Activated naive CD4-positive, alpha-beta T cell treated with anti-CD3 and anti-CD28 coated beads for 36 hours (primary cell): ENCODE measurements around the gene PGAM1. TPM values are rescaled to one million over a fixed set of nuclear protein-coding genes. Genes with fewer than 3 reads are reported as not detected.
A peak's percentile ranks its signal among the peaks of the same experiment; 100 is the strongest.
"Not testable (repeated sequence)": the region's sequence is repeated elsewhere in the genome, so short reads cannot be mapped to it uniquely, and the experiment has no call there.

ENCODE experiments used
- CTCF ChIA-PET: fragments of 350-600 bp; sonication (Branson Sonifier 250); formaldehyde crosslinking; loops from one replicate; lab custom pipeline; 2021; ENCODE audit warnings: antibody characterized with exemption; lab: Charles Lee
- DNase-seq: peaks from one replicate; pipeline ENCODE4 v3.0.0-alpha.2; 2020
- H3K27ac Mint-ChIP-seq: one replicate; pipeline ENCODE4 v1.8.0; 2021; ENCODE audit warnings: mild to moderate bottlenecking, mixed read lengths
- H3K27me3 Mint-ChIP-seq: one replicate; pipeline ENCODE4 v1.8.0; 2021; ENCODE audit warnings: low read depth, mixed read lengths
- H3K36me3 Mint-ChIP-seq: one replicate; pipeline ENCODE4 v1.8.0; 2021; ENCODE audit warnings: low read depth, mixed read lengths
- H3K4me1 Mint-ChIP-seq: one replicate; pipeline ENCODE4 v1.8.0; 2021; ENCODE audit warnings: low read depth, mixed read lengths
- H3K4me3 Mint-ChIP-seq: one replicate; pipeline ENCODE4 v1.8.0; 2021; ENCODE audit warnings: mild to moderate bottlenecking, moderate library complexity, mixed read lengths
- H3K9me3 Mint-ChIP-seq: one replicate; pipeline ENCODE4 v1.8.0; 2021; ENCODE audit warnings: mixed read lengths
- intact Hi-C: fragments of 100-400 bp; cut with micrococcal nuclease; formaldehyde crosslinking; loops from one replicate; pipeline ENCODE4 v1.15.1; 2023
- total RNA-seq, 2 experiments: library from RNA; stranded (reverse); gene quantifications; one replicate each; pipeline ENCODE4 v1.2.3, GENCODE V29; 2021

PGAM1 gene
- total RNA-seq, 2 experiments from 2014 or later = 1,371 to 1,393 TPM

DNA sequence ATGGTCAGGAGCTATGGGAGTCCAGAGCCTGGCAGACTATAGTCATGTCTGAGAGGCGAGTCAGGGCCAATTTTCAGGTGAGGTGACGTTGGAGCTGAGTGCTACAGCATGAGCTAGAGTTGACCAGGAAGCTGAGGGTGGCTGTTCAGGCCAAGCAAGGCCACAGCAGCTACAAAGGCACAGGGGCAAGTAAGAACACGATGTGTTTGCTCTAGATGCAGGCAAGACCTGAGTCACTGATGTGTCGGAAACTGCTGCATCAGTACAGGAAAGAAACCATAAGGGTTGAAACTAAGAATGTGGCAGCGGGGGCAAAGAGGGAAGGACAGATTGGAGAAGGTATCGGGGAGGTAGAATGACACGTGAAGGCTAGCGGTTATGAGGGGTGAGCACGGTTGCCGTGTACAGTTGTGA, 13.1 kb upstream of the PGAM1 start:
- intact Hi-C loops = loop anchor here (1.0 to 10.0 kb wide), 3 partner anchors 10 to 722 kb away; partner anchors contain the start of genes LCOR and R3HCC1L
- CTCF ChIA-PET = interaction anchor here (0.9 to 7.5 kb wide), 5 partner anchors 10 to 141 kb away, joined by 3 to 49 read pairs (median 29); partner anchors contain the start of gene RRP12
- Mint-ChIP-seq H3K9me3 (no peaks in the 10 kb centered on the region), H3K4me3 (peak overlapping the region; percentile 49), H3K27me3 (no peaks in the 10 kb centered on the region), H3K4me1 (peaks cover 52% of the 10 kb centered on the region), H3K27ac (peak overlapping the region; percentile 87), H3K36me3 (peaks cover 4% of the 10 kb centered on the region)
- DNase-seq = peak; percentile 88

DNA sequence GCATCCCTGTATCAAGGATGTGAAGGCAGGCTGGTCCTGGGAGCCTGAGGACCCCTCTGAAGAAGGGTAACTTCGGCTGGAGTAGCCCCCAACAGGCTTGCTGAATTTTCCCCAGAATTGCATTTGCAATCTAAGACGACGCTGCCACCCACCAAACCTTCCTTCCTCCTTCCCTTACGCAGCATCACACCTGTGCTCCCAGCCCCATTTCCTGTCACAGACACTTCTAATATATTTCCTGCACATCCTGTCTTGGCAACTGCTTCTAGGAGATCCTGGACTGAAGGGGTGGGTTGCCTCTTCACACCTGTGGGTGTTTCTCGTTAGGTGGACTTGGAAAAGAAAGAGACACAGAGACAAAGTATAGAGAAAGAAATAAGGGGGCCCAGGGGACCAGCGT, 9.4 kb upstream of the PGAM1 start:
- DNase-seq = peak; percentile 56
- intact Hi-C loops = loop anchor here (10.0 kb wide), 2 partner anchors 582 to 718 kb away; partner anchors contain the start of genes LCOR and R3HCC1L
- H3K9me3 Mint-ChIP-seq = no peaks in the 10 kb centered on the region
- CTCF ChIA-PET = interaction anchor here (0.6 to 1.1 kb wide), 2 partner anchors 9 to 225 kb away, joined by 3 to 4 read pairs; no protein-coding TSS in a partner anchor
- no peak overlapping the region for H3K4me3 Mint-ChIP-seq
- H3K27me3 Mint-ChIP-seq = no peaks in the 10 kb centered on the region
- H3K4me1 Mint-ChIP-seq = peaks cover 87% of the 10 kb centered on the region
- peaks cover 12% of the 10 kb centered on the region for H3K36me3 Mint-ChIP-seq
- peak overlapping the region; percentile 97 for H3K27ac Mint-ChIP-seq

DNA sequence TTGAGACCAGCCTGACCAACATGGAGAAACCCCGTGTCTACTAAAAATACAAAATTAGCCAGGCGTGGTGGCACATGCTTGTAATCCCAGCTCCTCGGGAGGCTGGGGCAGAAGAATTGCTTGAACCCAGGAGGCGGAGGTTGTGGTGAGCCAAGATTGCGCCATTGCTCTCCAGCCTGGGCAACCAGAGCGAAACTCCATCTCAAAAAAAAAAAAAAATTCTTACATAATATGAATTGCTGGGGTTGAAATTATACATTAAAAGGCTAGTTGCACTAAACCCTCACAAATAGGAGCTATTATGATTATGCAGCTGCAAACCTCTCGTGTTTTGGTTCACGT, 2.3 kb upstream of the PGAM1 start:
- Mint-ChIP-seq H3K36me3 (peaks cover 32% of the 10 kb centered on the region), H3K4me3 (peak overlapping the region; percentile 90), H3K27ac (peak overlapping the region; percentile 98), H3K4me1 (peaks cover 57% of the 10 kb centered on the region)
- intact Hi-C loops = loop anchor here (1.0 kb wide), 3 partner anchors 10 to 22 kb away; partner anchors contain the start of gene RRP12
- DNase-seq, H3K9me3 Mint-ChIP-seq, H3K27me3 Mint-ChIP-seq: not testable (repeated sequence)
- CTCF ChIA-PET = interaction anchor here (1.5 to 7.1 kb wide), 4 partner anchors 10 to 22 kb away, joined by 4 to 90 read pairs (median 24); partner anchors contain the start of genes EXOSC1, RRP12 and ZDHHC16

DNA sequence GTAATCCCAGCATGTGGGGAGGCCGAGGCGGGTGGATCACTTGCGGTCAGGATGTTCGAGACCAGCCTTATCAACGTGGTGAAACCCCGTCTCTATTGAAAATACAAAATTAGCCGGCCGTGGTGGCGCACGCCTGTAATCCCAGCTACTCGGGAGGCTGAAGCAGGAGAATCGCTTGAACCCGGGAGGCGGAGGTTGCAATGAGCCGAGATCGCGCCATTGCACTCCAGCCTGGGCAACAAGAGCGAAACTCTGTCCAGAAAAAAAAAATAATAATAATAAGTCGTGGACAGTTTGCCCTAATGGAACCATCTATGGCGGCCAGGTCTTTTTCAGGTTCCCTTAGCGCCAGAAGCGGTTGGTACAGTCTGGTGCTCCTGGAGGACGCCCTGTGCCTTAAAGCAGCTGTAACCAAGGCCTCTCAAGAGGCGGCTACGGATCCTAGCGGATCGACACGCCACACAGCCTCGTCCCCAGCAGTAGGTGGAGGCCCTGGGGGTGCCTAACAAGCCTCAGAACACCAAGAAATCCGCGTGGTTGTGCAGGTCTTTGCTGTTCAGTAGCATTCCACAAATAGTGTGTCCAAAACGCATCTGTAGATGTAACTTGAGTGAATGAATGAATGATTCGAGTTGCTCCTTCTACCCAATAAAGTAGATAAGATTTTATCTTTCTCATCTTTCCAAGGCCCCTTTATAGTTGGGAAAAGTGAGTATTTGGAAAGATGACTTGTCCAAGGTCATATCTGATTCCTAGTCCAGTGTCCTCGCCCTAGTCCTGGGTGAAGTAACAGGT, 982 bp downstream of the PGAM1 start:
- intact Hi-C loops = loop anchor here (1.0 to 5.0 kb wide), 4 partner anchors 71 to 840 kb away; partner anchors contain the start of genes ARHGAP19, FRAT2, MMS19 and TM9SF3
- Mint-ChIP-seq H3K4me1 (peaks cover 44% of the 10 kb centered on the region), H3K27me3 (no peaks in the 10 kb centered on the region), H3K9me3 (no peaks in the 10 kb centered on the region), H3K4me3 (peak overlapping the region; percentile 90), H3K36me3 (peaks cover 56% of the 10 kb centered on the region), H3K27ac (peak overlapping the region; percentile 97)
- CTCF ChIA-PET = interaction anchor here (0.6 to 3.5 kb wide), 6 partner anchors 10 to 148 kb away, joined by 3 to 16 read pairs (median 5); no protein-coding TSS in a partner anchor
- DNase-seq = no peak

DNA sequence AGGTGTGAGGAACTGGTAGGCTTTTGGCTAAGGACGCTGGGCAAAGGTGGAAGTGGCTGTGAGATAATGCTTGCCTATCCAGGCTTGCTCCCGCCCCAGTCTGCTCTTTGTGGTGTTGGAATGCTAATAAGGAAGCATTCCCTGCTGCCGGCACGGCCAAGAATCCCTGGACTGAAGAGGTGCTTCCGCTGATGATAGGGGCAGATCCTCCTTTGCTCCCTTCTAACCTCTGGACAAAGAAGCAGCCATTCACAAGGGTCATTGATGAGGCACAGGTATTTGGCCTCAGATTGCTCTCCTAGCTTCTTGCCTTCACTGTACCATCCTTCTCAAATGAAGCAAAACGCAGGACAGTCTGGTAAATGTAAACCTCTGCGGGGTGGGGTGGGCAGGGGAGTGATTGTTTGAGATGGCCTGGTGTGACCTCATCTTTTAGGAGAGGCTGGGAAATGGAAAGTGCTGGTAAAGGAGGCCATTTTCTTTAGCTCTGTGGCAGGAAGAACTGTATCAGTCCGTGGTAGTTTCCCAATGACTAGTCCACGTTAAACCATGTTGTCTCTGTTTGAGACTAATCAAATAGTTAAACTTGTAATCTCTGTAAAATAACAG, 1.7 kb downstream of the PGAM1 start:
- H3K36me3 Mint-ChIP-seq = peaks cover 59% of the 10 kb centered on the region
- no peaks in the 10 kb centered on the region for H3K27me3 Mint-ChIP-seq
- no peaks in the 10 kb centered on the region for H3K9me3 Mint-ChIP-seq
- DNase-seq = peak; percentile 74
- CTCF ChIA-PET = interaction anchor here (0.6 to 3.5 kb wide), 8 partner anchors 9 to 149 kb away, joined by 3 to 16 read pairs (median 4); partner anchors contain the start of gene RRP12
- H3K4me3 Mint-ChIP-seq = peak overlapping the region; percentile 90
- peaks cover 44% of the 10 kb centered on the region for H3K4me1 Mint-ChIP-seq
- intact Hi-C loops = loop anchor here (1.0 to 5.0 kb wide), 3 partner anchors 19 to 840 kb away; partner anchors contain the start of genes EXOSC1, TM9SF3 and ZDHHC16
- peak overlapping the region; percentile 97 for H3K27ac Mint-ChIP-seq

DNA sequence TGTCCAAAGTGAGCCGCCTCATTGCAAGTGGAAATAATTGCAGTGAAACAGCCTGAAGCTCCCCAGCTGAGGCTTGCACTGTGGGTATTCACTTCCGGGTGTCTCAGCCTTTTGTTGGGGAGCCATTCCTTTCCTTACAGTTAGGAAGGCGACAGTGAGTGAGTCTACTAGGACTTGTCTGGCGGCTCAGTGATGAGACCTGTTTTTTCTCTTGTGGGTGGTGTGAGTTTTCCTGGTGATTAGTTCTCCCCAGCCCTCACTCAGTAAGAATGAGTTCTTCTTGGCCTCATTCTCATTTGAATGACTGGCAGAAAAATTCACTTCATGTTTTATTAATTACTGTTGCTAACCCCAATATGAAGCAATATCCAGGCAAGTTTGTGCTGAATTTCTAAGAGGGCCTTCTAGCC, 2.6 kb downstream of the PGAM1 start:
- intact Hi-C loops = loop anchor here (1.0 to 5.0 kb wide), 3 partner anchors 18 to 841 kb away; partner anchors contain the start of genes EXOSC1, TM9SF3 and ZDHHC16
- CTCF ChIA-PET = interaction anchor here (0.6 to 3.5 kb wide), 6 partner anchors 8 to 36 kb away, joined by 3 to 16 read pairs (median 5); partner anchors contain the start of gene RRP12
- Mint-ChIP-seq H3K27ac (peak overlapping the region; percentile 97), H3K9me3 (no peaks in the 10 kb centered on the region), H3K4me3 (peak overlapping the region; percentile 88), H3K36me3 (peaks cover 63% of the 10 kb centered on the region), H3K4me1 (peaks cover 36% of the 10 kb centered on the region), H3K27me3 (no peaks in the 10 kb centered on the region)
- DNase-seq = peak; percentile 45

DNA sequence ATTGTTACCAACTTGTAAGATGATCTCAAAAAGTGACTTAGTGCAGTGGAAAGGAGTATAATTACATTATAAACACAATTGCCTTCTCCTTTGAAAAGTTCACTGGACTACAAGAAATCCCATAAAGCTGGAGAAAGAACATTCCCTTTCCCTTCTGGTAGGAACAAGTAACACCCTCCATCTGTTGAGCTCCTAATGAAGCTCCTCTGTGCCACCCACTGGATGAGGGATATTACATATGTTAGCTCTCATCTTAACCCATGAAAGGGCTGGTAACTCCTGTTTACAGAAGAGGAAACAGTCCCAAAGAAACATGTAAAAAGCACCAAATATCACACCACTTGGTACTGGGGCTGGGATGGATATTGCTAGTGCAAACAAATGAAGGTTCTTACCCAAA, 8.1 kb downstream of the PGAM1 start:
- DNase-seq = no peak
- no peaks in the 10 kb centered on the region for H3K9me3 Mint-ChIP-seq
- intact Hi-C loops = loop anchor here (1.0 kb wide), 1 partner anchor 10 kb away; no protein-coding TSS in a partner anchor
- peaks cover 42% of the 10 kb centered on the region for H3K36me3 Mint-ChIP-seq
- H3K4me1 Mint-ChIP-seq = peaks cover 19% of the 10 kb centered on the region
- CTCF ChIA-PET = interaction anchor here (0.6 to 2.6 kb wide), 7 partner anchors 19 to 361 kb away, joined by 3 to 8 read pairs (median 6); no protein-coding TSS in a partner anchor
- H3K4me3 Mint-ChIP-seq = no peak overlapping the region
- H3K27me3 Mint-ChIP-seq = no peaks in the 10 kb centered on the region
- peak overlapping the region; percentile 89 for H3K27ac Mint-ChIP-seq

DNA sequence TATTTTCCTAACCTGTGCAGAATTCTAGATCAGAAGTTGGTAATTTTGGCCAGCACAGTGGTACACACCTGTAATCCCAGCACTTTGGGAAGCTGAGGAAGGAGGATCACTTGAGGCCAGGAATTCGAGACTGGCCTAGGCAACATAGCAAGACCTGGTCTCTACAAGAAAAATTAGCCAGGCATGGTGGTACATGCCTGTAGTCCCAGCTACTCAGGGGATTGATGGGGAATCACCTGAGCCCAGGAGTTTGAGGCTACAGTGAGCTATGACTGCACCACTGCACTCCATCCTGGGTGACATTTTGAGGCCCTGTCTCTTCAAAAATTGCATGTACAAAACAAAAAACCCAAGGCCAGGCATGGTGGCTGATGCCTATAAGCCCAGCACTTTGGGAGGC, 8.6 kb downstream of the PGAM1 start:
- H3K27me3 Mint-ChIP-seq = no peaks in the 10 kb centered on the region
- CTCF ChIA-PET = interaction anchor here (0.6 to 2.6 kb wide), 7 partner anchors 10 to 362 kb away, joined by 3 to 8 read pairs (median 5); no protein-coding TSS in a partner anchor
- peaks cover 37% of the 10 kb centered on the region for H3K36me3 Mint-ChIP-seq
- intact Hi-C loops = loop anchor here (1.0 kb wide), 1 partner anchor 10 kb away; no protein-coding TSS in a partner anchor
- peaks cover 14% of the 10 kb centered on the region for H3K4me1 Mint-ChIP-seq
- H3K4me3 Mint-ChIP-seq = no peak overlapping the region
- no peaks in the 10 kb centered on the region for H3K9me3 Mint-ChIP-seq
- no peak for DNase-seq
- H3K27ac Mint-ChIP-seq = peak overlapping the region; percentile 89

DNA sequence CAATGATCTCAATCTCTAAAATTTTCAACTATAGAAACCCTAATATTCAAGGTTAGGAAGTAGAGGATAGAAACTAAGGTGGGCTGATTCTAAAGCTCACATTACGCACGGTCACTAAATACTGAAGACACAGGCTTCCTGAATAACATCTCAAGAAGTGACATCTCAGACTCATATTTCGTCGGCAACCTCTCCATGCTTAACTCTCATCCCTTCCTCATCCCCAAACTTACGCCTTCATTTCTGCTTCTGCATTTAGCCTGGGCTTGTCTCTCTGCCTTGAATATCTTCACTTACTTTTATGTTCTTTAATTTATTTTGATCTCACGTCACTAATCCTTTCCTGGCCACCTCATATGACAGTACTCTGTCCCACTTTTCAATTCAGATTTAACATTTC, 9.2 kb downstream of the PGAM1 start:
- CTCF ChIA-PET = interaction anchor here (0.6 to 2.6 kb wide), 5 partner anchors 10 to 362 kb away, joined by 3 to 8 read pairs (median 6); no protein-coding TSS in a partner anchor
- intact Hi-C loops = no loop called here
- H3K36me3 Mint-ChIP-seq = peaks cover 31% of the 10 kb centered on the region
- H3K4me3 Mint-ChIP-seq = no peak overlapping the region
- no peaks in the 10 kb centered on the region for H3K27me3 Mint-ChIP-seq
- H3K9me3 Mint-ChIP-seq = no peaks in the 10 kb centered on the region
- no peak for DNase-seq
- peak overlapping the region; percentile 89 for H3K27ac Mint-ChIP-seq
- H3K4me1 Mint-ChIP-seq = peaks cover 10% of the 10 kb centered on the region

DNA sequence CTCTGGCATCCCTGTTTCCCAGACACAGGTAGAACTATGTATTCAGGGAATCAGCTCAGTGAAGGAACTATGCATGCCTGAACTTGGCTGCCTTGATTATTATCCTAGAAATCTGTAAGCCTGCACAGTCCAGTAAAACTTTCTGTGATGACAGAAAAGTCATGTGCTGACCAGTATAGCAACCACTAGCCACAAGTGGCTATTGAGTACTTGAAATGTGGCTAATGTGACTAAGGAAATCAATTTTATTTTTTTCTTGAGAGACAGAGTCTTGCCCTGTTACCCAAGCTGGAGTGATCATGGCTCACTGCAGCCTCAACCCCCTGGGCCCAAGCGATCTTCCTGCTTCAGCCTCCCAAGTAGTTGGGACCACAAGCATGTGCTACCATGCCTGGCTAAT, 16.3 kb downstream of the PGAM1 start:
- Mint-ChIP-seq H3K27ac (peak overlapping the region; percentile 46), H3K27me3 (no peaks in the 10 kb centered on the region), H3K4me1 (peaks cover 33% of the 10 kb centered on the region), H3K36me3 (peaks cover 12% of the 10 kb centered on the region), H3K9me3 (no peaks in the 10 kb centered on the region), H3K4me3 (no peak overlapping the region)
- no peak for DNase-seq
- CTCF ChIA-PET = interaction anchor here (0.6 to 4.6 kb wide), 4 partner anchors 31 to 191 kb away, joined by 3 to 49 read pairs (median 6); no protein-coding TSS in a partner anchor
- intact Hi-C loops = no loop called here

DNA sequence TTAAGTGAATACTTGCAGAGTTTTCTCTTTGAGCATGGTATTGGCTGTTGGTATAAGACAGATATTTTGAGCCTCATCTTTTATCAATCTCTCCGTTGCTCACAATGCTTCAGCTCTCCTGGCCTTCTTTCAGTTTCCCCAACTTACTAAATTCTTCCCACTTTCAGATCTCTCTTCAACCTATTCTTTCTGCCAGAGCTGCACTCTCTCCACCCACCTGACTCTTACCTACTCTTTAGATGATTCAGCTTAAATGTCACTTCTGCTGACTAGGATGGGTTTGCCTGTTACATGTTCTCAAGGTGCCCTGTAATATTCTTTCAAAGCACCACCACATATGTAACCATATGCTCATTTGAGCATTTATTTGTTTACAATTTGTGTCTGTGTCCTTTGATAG, 18.2 kb downstream of the PGAM1 start:
- H3K4me1 Mint-ChIP-seq = peaks cover 43% of the 10 kb centered on the region
- CTCF ChIA-PET = interaction anchor here (0.7 to 4.6 kb wide), 11 partner anchors 9 to 43 kb away, joined by 3 to 49 read pairs (median 4); partner anchors contain the start of gene RRP12
- intact Hi-C loops = loop anchor here (1.0 kb wide), 1 partner anchor 10 kb away; no protein-coding TSS in a partner anchor

More for the DNA sequence above, 18.2 kb downstream of the PGAM1 start:
- H3K27ac Mint-ChIP-seq = peak overlapping the region; percentile 80
- peaks cover 9% of the 10 kb centered on the region for H3K36me3 Mint-ChIP-seq
- H3K27me3 Mint-ChIP-seq = no peaks in the 10 kb centered on the region
- H3K9me3 Mint-ChIP-seq = no peaks in the 10 kb centered on the region
- DNase-seq = no peak
- peak overlapping the region; percentile 86 for H3K4me3 Mint-ChIP-seq
